Stomach (tissue), 9 donors: ENCODE measurements around the gene SOX6. TPM values are rescaled to one million over a fixed set of nuclear protein-coding genes. Genes with fewer than 3 reads are reported as not detected.

Experiments used
- DNase-seq, 2 donors: peaks; one replicate each; pipeline versions ENCODE4 v3.0.0 to v3.0.0-alpha.2; 2013 to 2019
- H3K27ac ChIP-seq, 5 donors: fragments of 200-600 bp in 4 of 5; sonication (generic) in 4 of 5; one replicate each; pipeline ENCODE4 v1.5.1; 2013 to 2019; ENCODE audit warnings: mild to moderate bottlenecking in 1 of 5, moderate library complexity in 1 of 5
- H3K27me3 ChIP-seq, 3 donors: fragments of 200-600 bp; sonication (generic); one replicate each; pipeline ENCODE4 v1.5.1; 2017 to 2019; ENCODE audit warnings: mixed run types in 1 of 3
- H3K36me3 ChIP-seq, 4 donors: fragments of 200-600 bp; sonication (generic); 1 replicate in 3 of 4; 2 replicates in 1 of 4; pipeline ENCODE4 v1.5.1; 2016 to 2019
- H3K4me1 ChIP-seq, 4 donors: fragments of 200-600 bp; sonication (generic); one replicate each; pipeline ENCODE4 v1.5.1; 2016 to 2019
- H3K4me3 ChIP-seq, 4 donors: fragments of 200-600 bp; sonication (generic) in 3 of 4; one replicate each; pipeline ENCODE4 v1.5.1; 2016 to 2019; ENCODE audit warnings: mild to moderate bottlenecking in 1 of 4
- H3K9me3 ChIP-seq, 4 donors: fragments of 200-600 bp; sonication (generic); one replicate each; pipeline ENCODE4 v1.5.1; 2016 to 2019
- CTCF ChIP-seq, 7 experiments: fragments of 450-650 bp in 4 of 7; fragments of 200-600 bp in 3 of 7; sonication (generic) in 3 of 7; IDR thresholded peaks; one replicate each; pipeline ENCODE4 v1.5.1; 2016 to 2019; ENCODE audit warnings: antibody characterized with exemption in 7 of 7, control low read depth in 2 of 7, mild to moderate bottlenecking in 1 of 7
- EP300 ChIP-seq: sonication (generic); formaldehyde crosslinking; IDR thresholded peaks from one replicate; pipeline ENCODE4 v1.6.1; 2017; ENCODE audit warnings: antibody characterized with exemption
- POLR2A ChIP-seq, 4 donors: fragments of 450-650 bp; IDR thresholded peaks; one replicate each; pipeline ENCODE4 v1.6.1; 2016; ENCODE audit warnings: antibody characterized with exemption in 4 of 4, control low read depth in 2 of 4, mild to moderate bottlenecking in 1 of 4, moderate library complexity in 1 of 4
- POLR2AphosphoS5 ChIP-seq, 3 donors: sonication (generic); formaldehyde crosslinking; IDR thresholded peaks; one replicate each; pipeline ENCODE4 v1.6.1; 2016; ENCODE audit warnings: antibody characterized with exemption in 3 of 3
- WGBS, 5 donors: extraction: QIAGEN DNeasy Blood & Tissue Kit in 3 of 5; methylation state at CpG; one replicate each; pipeline versions ENCODE4 v1.1.5 to v1.1.7; 2013 to 2018; 5-methylcytosine and 5-hydroxymethylcytosine counted together
- intact Hi-C: fragments of 100-400 bp; cut with DNase I; formaldehyde crosslinking; loops from one replicate; pipeline ENCODE4 v1.15.1; 2023; ENCODE audit warnings: low total_unique reads
- polyA plus RNA-seq, 3 donors: library from polyadenylated mRNA; stranded (reverse); fragments of 200-250 nt; gene quantifications; one replicate each; pipeline ENCODE4 v1.2.3, GENCODE V29; 2013
- total RNA-seq, 5 donors: library from RNA; depleted of rRNA; stranded (reverse); fragments of >200 nt; gene quantifications; one replicate each; pipeline versions ENCODE4 v1.1.0 to v1.2.3, GENCODE V29; 2014 to 2016
- donor health status: healthy with polysubstance abuse.
- donor health status: Bipolar disorder and iron deficiency.
- donor health status: healthy.

The SOX6 gene
- total and polyA plus RNA-seq, 8 donors = 1.2 to 13.6 (median 4.5) TPM

DNA sequence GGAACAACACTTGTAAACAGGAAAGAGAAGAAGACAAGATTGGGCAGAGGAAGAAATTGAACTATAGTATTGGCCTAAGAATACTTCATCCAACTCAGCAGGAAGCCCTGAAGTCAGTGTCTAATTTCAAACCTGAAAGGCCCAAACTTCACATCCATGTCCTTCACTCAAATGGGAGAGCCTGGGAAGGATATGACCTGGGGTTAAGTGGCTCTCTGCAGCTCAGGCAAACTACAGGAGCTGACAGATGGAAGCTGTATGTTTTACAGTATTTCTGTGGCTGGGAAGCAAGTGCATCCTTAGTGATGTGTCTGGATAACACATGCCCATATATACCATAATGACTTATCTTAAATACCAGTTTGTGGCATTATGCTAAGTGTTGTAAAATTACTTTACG is 196.2 kb downstream of the SOX6 start:
- intact Hi-C loops = no loop called here
- peaks cover 0 to 7% (median 1%) of the 10 kb centered on the region in 4 donors for H3K4me1 ChIP-seq
- no peak overlapping the region for H3K27ac ChIP-seq
- TF ChIP-seq CTCF (IDR thresholded peaks at IDR 0.05) (no peak), POLR2A (IDR thresholded peaks at IDR 0.05) (no peak), POLR2AphosphoS5 (IDR thresholded peaks at IDR 0.05) (no peak)
- no peaks in the 10 kb centered on the region for H3K27me3 ChIP-seq
- no peaks in the 10 kb centered on the region for H3K9me3 ChIP-seq
- DNase-seq = no peak
- no peak overlapping the region for H3K4me3 ChIP-seq
- 94 to 100% (median 96%) methylated on average over 1 of the region's 1 CpG for WGBS, 5 donors
- H3K36me3 ChIP-seq = no peaks in the 10 kb centered on the region

- DNase-seq = no peak
- no peak overlapping the region for H3K4me3 ChIP-seq
- intact Hi-C loops = no loop called here
- no peak overlapping the region for H3K27ac ChIP-seq
- H3K4me1 ChIP-seq = peaks cover 0 to 14% (median 9%) of the 10 kb centered on the region in 4 donors
- no peaks in the 10 kb centered on the region for H3K9me3 ChIP-seq
- H3K36me3 ChIP-seq = no peaks in the 10 kb centered on the region
- no peaks in the 10 kb centered on the region for H3K27me3 ChIP-seq
- no peak for TF ChIP-seq POLR2AphosphoS5 (IDR thresholded peaks at IDR 0.05)
- TF ChIP-seq POLR2A (IDR thresholded peaks at IDR 0.05) = no peak
- no peak for TF ChIP-seq CTCF (IDR thresholded peaks at IDR 0.05)
- no peak for TF ChIP-seq EP300
These were observed 197.8 kb downstream of the SOX6 start for GRCh38 chr11:16158426-16158994.

DNA sequence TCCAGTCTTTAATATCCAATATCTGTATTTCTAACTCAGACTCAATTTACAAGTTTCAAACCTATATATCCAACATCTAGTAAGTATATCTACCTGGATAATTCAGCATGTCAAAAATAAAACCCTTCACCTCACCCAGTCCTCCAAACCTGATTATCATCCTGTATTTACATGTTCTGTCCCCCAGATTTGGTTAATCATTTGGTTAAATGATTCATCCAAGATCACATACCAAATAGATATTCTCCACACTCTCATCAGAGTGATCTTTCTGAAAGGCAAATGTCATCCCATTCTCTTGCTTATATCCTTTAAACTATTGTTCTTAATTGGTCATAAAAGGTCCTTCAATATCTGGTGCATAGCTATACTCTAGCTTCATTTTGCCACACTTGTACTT is 199.0 kb downstream of the SOX6 start:
- H3K27me3 ChIP-seq = no peaks in the 10 kb centered on the region
- intact Hi-C loops = no loop called here
- H3K4me1 ChIP-seq = peaks cover 0 to 14% (median 9%) of the 10 kb centered on the region in 4 donors
- no peaks in the 10 kb centered on the region for H3K36me3 ChIP-seq
- H3K4me3 ChIP-seq = no peak overlapping the region
- H3K27ac ChIP-seq = no peak overlapping the region
- TF ChIP-seq POLR2AphosphoS5 (IDR thresholded peaks at IDR 0.05) (no peak), EP300 (no peak), POLR2A (IDR thresholded peaks at IDR 0.05) (no peak), CTCF (IDR thresholded peaks at IDR 0.05) (no peak)
- no peaks in the 10 kb centered on the region for H3K9me3 ChIP-seq
- DNase-seq = no peak

GRCh38 chr11:16155448-16155847 is 200.9 kb downstream of the SOX6 start:
- peak overlapping the region in 2 of 5 donors; percentile 55 to 59 for H3K27ac ChIP-seq
- peaks cover 0 to 14% (median 9%) of the 10 kb centered on the region in 4 donors for H3K4me1 ChIP-seq
- TF ChIP-seq EP300 (no peak), CTCF (IDR thresholded peaks at IDR 0.05) (no peak), POLR2AphosphoS5 (IDR thresholded peaks at IDR 0.05) (no peak), POLR2A (IDR thresholded peaks at IDR 0.05) (no peak)
- H3K4me3 ChIP-seq = no peak overlapping the region
- no peaks in the 10 kb centered on the region for H3K36me3 ChIP-seq
- intact Hi-C loops = no loop called here
- no peaks in the 10 kb centered on the region for H3K9me3 ChIP-seq
- no peaks in the 10 kb centered on the region for H3K27me3 ChIP-seq
- no peak for DNase-seq
